ENCODE data around the gene OTUD1.
"Not testable (repeated sequence)": the region's sequence is repeated elsewhere in the genome, so short reads cannot be mapped to it uniquely, and the experiment has no call there.

OTUD1 gene

GRCh38 chr10:23438547-23439451, at the start of gene OTUD1:
TSS of gene OTUD1 (plus strand) at chr10:23439075. CDS start at chr10:23439458, 383 bp downstream.
- DNase-seq (ENCODE audit: low spot score): peak; percentile 94

DNA sequence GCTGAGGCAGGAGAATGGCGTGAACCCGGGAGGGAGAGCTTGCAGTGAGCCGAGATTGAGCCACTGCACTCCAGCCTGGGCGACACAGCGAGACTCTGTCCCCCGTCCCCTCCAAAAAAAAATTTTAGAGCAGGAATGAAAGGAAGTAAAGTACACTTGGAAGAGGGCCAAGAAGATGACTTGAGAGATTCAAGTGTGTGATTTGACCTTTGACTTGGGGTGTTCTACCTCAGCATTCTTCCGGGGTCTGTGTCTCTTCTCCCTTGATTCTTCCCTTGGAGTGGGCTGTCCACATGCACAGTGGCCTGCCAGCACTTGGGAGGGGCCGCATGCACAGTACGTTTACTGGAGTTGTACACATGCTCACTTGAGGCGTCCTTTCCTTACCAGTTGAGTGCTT, 48.5 kb upstream of the OTUD1 start:
- not testable (repeated sequence) for DNase-seq (ENCODE audit: low spot score)

DNA sequence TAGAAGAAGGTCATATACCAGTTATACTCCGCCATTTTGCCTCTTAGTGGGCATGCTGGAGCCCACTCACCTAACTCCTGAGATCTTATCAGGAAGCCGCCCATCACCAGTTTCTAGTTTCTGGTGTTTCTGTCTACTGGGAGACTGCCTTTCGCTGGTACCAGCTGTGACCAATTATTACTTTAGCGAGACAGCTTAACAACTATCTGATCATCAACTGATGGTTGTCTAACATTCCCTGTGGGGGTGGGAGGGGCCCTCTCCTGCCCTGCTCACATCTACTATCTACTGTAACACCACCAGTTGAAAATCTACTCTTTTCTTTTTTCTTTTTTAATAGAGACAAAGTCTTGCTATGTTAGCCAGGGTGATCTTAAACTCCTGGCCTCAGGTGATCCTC, 48.1 kb upstream of the OTUD1 start:
- DNase-seq (ENCODE audit: low spot score): no peak

DNA sequence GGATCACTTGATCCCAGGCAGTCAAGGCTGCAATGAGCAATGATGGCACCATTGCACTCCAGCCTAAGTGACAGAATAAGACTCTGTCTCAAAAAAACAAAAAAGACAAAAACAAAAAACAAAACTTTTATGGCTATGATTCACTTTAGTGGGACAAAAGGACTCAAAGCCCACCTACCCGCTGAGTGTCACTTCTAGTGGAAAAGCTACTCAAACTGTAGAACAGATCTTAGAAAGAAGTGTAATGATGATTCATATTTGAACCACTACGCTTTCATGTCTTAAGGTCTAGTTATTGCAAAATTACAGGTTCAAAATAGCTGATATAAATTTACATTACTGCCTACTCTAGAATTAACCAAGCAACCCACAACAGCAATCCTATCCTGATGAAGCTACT, 47.1 kb upstream of the OTUD1 start:
- peak; percentile 76 for DNase-seq (ENCODE audit: low spot score)

DNA sequence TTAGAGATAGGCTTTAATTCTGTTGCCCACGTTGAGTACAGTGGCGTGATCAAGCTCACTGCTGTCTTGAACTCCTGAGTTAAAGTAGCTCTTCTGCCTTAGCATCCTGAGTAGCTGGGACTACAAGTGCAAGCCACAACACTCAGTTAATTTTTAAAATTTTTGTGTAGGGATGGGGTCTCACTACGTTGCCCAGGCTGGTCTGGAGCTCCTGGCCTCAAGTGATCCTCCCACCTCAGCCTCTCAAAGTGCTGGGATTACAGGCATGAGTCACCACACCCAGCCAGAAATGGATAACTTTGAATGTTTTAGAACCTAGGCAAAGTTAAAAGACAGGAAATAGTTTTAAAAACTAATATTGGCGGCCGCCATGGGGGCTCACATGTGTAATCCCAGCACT, 43.9 kb upstream of the OTUD1 start:
- DNase-seq (ENCODE audit: low spot score): no peak

GRCh38 chr10:23396695-23397094, 42.2 kb upstream of the OTUD1 start:
- DNase-seq (ENCODE audit: low spot score): no peak

- no peak for DNase-seq (ENCODE audit: low spot score)
These were observed 39.2 kb upstream of the OTUD1 start for GRCh38 chr10:23399701-23400144.

- no peak for DNase-seq (ENCODE audit: low spot score)
These were observed 36.0 kb upstream of the OTUD1 start for GRCh38 chr10:23402856-23403255.

DNA sequence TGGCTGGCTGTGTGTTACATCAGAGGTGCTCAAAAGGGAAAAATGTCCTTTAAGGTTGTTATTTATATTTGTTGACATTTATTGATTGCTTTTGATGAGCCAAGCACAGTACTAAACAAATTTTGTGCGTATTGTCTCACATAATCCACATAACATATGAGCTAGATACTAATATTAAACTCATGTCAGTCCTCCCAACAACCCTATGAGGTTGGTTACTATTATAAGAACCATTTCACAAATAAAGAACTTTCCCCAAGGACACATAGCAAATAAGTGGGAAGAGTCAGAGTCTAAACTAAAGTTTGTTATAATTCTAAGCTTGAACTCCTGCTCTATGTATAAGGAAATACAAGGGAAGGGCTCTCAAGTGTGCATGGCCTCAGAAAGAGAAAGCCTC, 35.6 kb upstream of the OTUD1 start:
- DNase-seq (ENCODE audit: low spot score): no peak

DNA sequence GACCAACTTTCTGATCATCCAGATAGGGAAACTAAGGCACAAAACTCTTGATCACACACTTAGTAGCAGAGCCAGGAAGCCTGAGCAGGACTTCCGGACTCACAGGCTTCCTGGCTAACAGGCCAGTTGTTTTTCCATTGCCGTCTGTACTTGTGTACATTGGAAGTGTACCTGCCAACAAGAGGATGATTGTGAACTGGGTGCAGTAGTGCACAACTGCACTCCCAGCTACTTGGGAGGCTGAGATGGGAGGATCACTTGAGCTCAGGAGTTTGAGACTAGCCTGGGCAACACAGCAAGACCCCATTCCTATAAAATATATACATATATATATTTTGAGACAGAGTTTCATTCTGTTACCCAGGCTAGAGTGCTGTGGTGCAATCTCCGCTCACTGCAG, 35.2 kb upstream of the OTUD1 start:
- no peak for DNase-seq (ENCODE audit: low spot score)

DNA sequence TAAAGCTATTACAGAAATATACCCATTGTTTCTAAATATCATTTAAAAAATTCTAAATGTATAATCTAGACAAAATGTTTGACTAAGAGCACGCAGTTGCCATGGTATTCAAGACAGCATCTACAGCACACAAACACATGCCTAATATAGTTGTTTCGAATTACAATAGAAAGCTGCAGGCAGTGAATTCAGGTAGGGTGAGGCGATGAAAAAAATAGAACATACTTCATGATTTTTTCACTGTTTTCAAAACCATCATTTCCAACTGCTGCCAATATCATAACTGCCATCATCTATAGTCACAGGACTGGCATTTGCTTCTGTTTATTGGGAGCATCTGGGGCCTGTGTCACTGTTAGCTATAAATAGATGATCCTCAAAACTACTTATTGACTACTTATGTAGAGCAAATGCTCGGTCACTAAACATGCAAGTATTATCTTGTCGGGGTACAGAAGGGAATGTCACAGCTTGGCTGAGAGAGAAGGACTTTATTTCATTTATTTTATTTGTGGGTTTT, 34.4 kb upstream of the OTUD1 start:
- no peak for DNase-seq (ENCODE audit: low spot score)

GRCh38 chr10:23405540-23405939, 33.3 kb upstream of the OTUD1 start:
- no peak for DNase-seq (ENCODE audit: low spot score)

DNA sequence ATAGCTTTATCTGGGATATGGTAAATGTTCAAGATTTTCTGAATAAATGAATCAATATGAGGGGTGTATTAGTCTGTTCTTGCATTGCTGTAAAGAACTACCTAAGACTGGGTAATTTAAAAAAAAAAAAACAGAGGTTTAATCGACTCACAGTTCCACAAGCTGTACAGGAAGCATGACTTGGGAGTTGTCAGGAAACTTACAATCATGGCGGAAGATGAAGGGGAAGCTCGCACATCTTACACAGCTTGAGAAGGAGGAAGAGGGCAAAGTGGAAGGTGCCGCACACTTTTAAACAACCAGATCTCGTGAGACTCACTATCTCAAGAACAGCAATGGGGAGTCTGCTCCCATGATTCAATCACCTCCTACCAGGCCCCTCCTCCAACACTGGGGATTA, 32.5 kb upstream of the OTUD1 start:
- no peak for DNase-seq (ENCODE audit: low spot score)

DNA sequence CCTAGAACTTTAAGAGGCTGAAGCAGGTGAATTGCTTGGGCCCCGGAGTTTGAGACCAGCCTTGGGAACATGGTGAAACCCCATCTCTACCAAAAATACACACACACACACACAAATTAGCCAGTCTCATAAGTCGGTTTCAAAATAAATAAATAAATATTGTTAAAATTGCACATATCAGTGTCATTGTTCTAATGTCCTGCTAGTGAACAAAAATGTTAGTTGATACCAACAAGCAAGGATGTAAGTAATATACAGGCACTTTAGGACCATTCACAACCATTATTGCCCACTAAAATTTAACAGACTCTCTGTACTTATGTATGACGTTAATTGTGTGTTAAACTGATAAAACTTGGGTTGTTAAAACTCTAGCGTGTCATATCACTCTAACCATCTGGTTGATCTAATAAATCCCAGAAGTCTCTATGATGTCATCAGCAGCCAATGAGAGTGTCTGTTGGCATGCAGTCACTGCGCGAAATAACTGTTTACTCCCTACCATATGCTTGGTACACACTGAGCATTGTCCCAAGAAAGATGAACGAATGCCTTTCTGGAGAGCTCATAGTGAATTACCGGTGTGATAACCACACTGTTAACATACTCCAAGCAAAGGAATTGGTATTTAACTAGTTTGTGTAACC, 30.4 kb upstream of the OTUD1 start:
- DNase-seq (ENCODE audit: low spot score): no peak

- DNase-seq (ENCODE audit: low spot score): peak; percentile 81
These were observed 26.7 kb upstream of the OTUD1 start for GRCh38 chr10:23412223-23412622.

DNA sequence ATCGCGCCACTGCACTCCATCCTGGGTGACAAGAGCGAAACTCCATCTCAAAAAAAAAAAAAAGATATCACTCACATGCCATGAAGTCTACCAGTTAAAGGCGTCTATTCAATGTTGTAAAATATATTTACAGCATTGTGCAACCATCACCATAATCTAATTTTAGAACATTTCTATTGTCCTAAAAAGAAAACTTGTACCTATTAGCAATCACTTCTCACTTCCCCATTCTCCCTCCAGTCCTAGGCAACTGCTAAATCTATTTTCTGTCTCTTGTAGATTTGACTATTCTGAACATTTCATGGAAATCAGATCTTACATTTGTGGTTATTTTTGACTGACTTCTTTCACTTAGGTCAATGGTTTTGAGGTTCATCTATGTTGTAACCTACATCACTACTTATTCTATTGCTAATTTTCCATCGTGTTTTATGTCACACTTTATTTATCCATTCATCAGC, 25.2 kb upstream of the OTUD1 start:
- DNase-seq (ENCODE audit: low spot score): peak; percentile 26

GRCh38 chr10:23414658-23415057, 24.2 kb upstream of the OTUD1 start:
- DNase-seq (ENCODE audit: low spot score): no peak

DNA sequence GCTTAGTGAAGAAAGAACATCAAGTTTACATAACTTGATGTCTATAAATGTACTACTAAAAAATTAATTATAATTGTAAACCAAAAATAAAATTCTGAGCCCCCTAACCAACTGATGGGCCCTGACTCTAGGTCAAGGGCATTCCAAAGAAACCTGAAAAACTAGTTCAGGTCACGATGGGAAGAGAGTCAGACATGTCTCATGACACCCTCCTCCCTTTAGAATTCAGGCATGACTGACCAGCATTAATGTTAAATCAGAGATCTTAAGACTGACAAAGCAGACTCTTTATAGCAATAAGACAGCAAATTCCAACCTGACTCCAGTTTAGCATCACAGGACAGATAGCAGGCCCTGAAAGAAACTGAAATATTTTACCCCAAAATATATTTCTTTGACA, 21.6 kb upstream of the OTUD1 start:
- no peak for DNase-seq (ENCODE audit: low spot score)

- no peak for DNase-seq (ENCODE audit: low spot score)
These were observed 20.7 kb upstream of the OTUD1 start for GRCh38 chr10:23418051-23418681.

- no peak for DNase-seq (ENCODE audit: low spot score)
These were observed 19.7 kb upstream of the OTUD1 start for GRCh38 chr10:23419201-23419600.

GRCh38 chr10:23419655-23420329, 19.1 kb upstream of the OTUD1 start:
- no peak for DNase-seq (ENCODE audit: low spot score)

GRCh38 chr10:23421397-23421796, 17.5 kb upstream of the OTUD1 start:
- DNase-seq (ENCODE audit: low spot score): no peak
